Skeletal muscle tissue (tissue), 4 donors: ENCODE measurements around the gene WDR3. TPM values are rescaled to one million over a fixed set of nuclear protein-coding genes. Genes with fewer than 3 reads are reported as not detected.

Experiments
- H3K27ac ChIP-seq: one replicate; pipeline ENCODE4 v1.7.0; 2013; ENCODE audit warnings: mild to moderate bottlenecking, low read depth, low read length, inconsistent platforms
- H3K27me3 ChIP-seq, 3 donors: one replicate each; pipeline ENCODE4 v1.7.0; 2013; ENCODE audit warnings: low read length in 3 of 3; ENCODE audit not compliant: control insufficient read depth in 3 of 3, insufficient read depth in 3 of 3
- H3K36me3 ChIP-seq, 3 donors: one replicate each; pipeline ENCODE4 v1.7.0; 2013; ENCODE audit warnings: low read length in 3 of 3; ENCODE audit not compliant: control insufficient read depth in 3 of 3, insufficient read depth in 3 of 3
- H3K4me1 ChIP-seq, 3 donors: one replicate each; pipeline ENCODE4 v1.7.0; 2013; ENCODE audit warnings: low read length in 3 of 3, mild to moderate bottlenecking in 3 of 3; ENCODE audit not compliant: control insufficient read depth in 3 of 3, insufficient read depth in 3 of 3
- H3K4me3 ChIP-seq, 3 donors: one replicate each; pipeline ENCODE4 v1.7.0; 2013; ENCODE audit warnings: low read length in 3 of 3
- H3K9ac ChIP-seq, 3 donors: one replicate each; pipeline ENCODE4 v1.7.0; 2013; ENCODE audit warnings: low read length in 3 of 3, mild to moderate bottlenecking in 3 of 3, moderate library complexity in 2 of 3, low read depth in 1 of 3
- H3K9me3 ChIP-seq, 3 donors: one replicate each; pipeline ENCODE4 v1.7.0; 2013; ENCODE audit warnings: low read length in 3 of 3; ENCODE audit not compliant: control insufficient read depth in 3 of 3
- total RNA-seq: library from RNA; depleted of rRNA; stranded (reverse); fragments of >200 nt; gene quantifications from one replicate; pipeline ENCODE4 v1.2.3, GENCODE V29; 2014
- donor health status: Osteomylitis.

Gene WDR3
- total RNA-seq, 1 donor from 2014 or later, result 14.1 TPM

DNA sequence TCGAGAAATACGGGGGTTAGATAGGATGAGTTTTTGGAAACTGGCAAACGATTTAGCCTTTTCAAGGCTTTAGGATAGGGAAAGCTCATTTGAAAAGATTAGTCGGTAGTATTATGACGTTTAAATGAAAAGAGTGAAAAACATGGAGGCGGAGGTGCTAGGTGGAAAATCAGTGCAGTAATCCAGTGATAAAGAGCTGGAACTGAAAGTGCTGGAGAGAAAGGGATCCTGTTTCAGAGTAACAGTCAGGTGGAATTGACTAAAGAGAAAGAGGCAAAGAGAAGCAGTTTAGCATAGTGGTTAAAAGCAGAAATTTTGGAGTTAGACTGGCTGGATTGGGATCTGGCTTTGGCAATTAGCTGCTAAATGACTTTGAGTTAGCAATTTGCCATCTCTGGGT lies 945 bp downstream of the WDR3 start:
- Histone ChIP-seq H3K9ac (peak overlapping the region; percentile 83 to 91 (median 89)), H3K36me3 (peaks cover 0 to 8% (median 3%) of the 10 kb centered on the region in 3 donors), H3K27ac (no peak overlapping the region), H3K4me1 (peaks cover 17 to 37% (median 22%) of the 10 kb centered on the region in 3 donors), H3K4me3 (peak overlapping the region; percentile 98 to 99 (median 98)), H3K9me3 (no peaks in the 10 kb centered on the region), H3K27me3 (no peaks in the 10 kb centered on the region)

DNA sequence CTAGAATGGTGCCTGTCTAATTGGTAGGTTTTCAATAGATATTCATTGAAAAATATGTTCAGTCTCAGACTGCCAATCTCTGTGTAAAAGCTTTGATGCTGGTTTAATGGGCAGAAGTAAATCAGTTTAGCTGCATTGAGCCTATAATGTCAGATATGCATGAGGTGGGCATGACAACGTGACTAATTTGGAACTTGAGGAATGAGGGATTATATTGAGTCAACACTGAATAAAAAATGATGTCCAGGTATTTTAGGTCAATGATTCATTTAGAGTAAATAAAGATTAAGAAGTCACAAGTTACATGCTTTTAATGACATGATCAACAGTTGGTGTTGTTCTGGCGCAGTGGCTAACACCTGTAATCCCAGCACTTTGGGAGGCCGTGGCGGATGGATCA lies 3.0 kb downstream of the WDR3 start:
- Histone ChIP-seq H3K27ac (no peak overlapping the region), H3K4me3 (no peak overlapping the region), H3K9ac (no peak overlapping the region), H3K27me3 (no peaks in the 10 kb centered on the region), H3K9me3 (no peaks in the 10 kb centered on the region), H3K36me3 (peaks cover 0 to 21% (median 3%) of the 10 kb centered on the region in 3 donors), H3K4me1 (peaks cover 17 to 37% (median 19%) of the 10 kb centered on the region in 3 donors)

DNA sequence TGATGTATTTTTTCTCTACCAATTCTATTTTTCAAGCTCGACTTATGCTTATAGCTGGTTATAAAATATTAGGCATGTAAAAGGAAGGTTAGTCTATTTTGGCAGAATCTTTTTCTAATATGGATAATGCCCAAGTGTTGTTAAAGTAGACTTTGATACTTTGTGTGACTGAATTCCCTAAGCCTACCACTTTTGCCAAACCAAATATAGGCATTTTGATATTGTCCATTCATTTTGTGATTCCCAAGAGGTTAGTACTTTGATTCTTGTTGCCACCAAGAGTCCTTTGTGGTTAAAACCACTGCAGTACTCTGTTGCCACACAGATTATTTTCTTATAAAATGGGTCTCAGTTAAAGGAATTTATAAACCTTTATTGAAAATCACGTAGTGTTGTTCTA lies 4.2 kb downstream of the WDR3 start:
- no peak overlapping the region for H3K9ac ChIP-seq
- peaks cover 6 to 31% (median 7%) of the 10 kb centered on the region in 3 donors for H3K36me3 ChIP-seq
- peaks cover 11 to 28% (median 11%) of the 10 kb centered on the region in 3 donors for H3K4me1 ChIP-seq
- H3K9me3 ChIP-seq, result no peaks in the 10 kb centered on the region
- no peak overlapping the region for H3K4me3 ChIP-seq
- H3K27me3 ChIP-seq, result no peaks in the 10 kb centered on the region
- no peak overlapping the region for H3K27ac ChIP-seq

DNA sequence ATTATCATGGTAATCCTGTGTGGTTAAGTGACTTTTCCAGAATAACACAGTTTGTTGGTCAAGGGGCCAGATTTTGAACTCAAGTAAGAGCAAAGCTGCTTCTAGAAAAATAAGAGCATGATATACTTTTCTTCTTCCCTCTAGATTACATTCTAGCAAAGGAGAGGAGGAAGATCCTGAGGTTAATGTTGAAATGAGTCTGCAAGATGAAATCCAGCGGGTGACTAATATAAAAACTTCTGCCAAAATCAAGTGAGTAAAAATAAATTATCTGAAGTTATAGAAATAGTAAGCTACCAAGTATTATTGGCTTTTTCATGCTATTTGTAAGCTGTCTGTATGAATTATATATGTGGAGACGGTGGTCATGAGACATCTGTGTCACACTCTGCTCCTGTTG lies 12.8 kb downstream of the WDR3 start:
- H3K27ac ChIP-seq, result no peak overlapping the region

DNA sequence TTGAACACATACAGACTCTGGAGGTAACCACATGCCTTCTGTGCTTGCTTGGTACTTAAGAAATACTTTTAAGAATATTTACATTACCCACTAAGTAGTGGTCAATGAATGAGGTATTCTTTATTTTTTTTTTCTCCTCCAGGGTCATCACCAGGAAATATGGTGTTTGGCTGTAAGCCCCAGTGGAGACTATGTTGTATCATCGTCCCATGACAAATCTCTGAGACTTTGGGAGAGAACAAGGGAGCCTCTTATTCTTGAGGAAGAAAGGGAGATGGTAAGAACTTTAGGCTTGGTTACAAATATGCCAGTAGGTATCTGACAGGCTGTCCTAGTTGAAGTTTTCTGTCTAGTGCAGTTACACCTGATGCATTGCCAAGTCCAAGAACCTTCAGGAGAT lies 22.8 kb downstream of the WDR3 start:
- no peak overlapping the region for H3K9ac ChIP-seq
- H3K9me3 ChIP-seq, result no peaks in the 10 kb centered on the region
- no peaks in the 10 kb centered on the region for H3K4me1 ChIP-seq
- peaks cover 28 to 77% (median 69%) of the 10 kb centered on the region in 3 donors for H3K36me3 ChIP-seq
- H3K27ac ChIP-seq, result no peak overlapping the region
- H3K27me3 ChIP-seq, result no peaks in the 10 kb centered on the region
- no peak overlapping the region for H3K4me3 ChIP-seq

More for the DNA sequence above, 12.8 kb downstream of the WDR3 start:
- Histone ChIP-seq H3K9me3 (no peaks in the 10 kb centered on the region), H3K4me3 (no peak overlapping the region), H3K9ac (no peak overlapping the region), H3K36me3 (peaks cover 40 to 82% (median 73%) of the 10 kb centered on the region in 3 donors), H3K27me3 (no peaks in the 10 kb centered on the region), H3K4me1 (no peaks in the 10 kb centered on the region)

DNA sequence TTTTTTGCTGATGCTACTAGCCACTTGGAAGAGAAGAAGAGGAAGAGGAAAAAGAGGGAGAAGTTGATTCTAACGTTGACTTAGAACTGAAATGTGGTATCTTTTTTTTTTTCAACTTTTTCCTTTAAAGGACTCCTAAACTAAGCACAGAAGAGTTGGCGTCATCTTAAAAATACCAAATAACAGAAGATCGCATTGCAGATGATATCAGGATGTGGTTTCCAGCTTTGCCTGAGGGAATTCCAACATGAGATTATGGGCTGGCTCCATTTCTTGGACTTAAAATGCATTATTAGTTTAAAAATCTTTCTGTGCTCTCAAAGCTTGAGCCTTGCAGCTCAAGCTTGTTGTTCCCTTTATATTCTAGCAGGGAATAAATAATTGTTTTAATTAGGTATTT lies 29.8 kb downstream of the WDR3 start:
- Histone ChIP-seq H3K4me3 (no peak overlapping the region), H3K4me1 (no peaks in the 10 kb centered on the region), H3K27me3 (no peaks in the 10 kb centered on the region), H3K9ac (no peak overlapping the region), H3K27ac (no peak overlapping the region), H3K36me3 (peaks cover 13 to 41% (median 36%) of the 10 kb centered on the region in 3 donors), H3K9me3 (no peaks in the 10 kb centered on the region)

DNA sequence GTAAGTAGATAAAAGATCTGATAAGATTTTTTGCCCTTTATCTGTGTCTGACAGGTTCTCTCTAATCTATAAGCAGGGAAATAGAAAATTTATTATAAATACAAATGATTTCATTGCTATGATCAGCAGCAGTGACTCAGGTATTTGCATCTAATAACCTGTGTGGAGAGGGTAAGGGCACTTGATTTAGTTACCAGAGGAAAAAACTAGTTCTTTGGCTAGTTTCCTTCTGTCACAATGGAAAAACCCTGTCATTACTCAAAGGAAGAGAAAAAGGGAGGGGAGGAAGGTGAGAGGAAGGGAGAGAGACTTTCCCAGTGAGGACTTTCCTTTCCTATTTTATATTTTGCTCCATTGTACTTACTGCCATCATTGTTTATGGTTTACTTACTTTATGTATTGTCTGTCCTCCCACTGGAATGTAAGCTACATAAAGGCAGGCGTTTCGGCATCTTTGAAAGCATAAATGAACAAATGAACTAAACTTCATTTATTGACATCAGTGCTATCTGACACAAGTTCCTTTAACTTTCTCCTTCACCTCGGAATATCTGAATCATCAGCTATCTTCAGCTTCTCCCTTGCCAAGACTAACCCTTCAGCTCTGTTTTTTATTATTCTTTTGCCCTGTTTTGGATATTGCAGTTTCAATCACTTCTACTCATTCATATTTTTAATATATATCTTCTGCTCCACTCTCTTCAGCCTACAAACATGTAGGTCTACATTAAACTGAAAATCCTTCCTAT lies 34.9 kb downstream of the WDR3 start:
- H3K9ac ChIP-seq, result no peak overlapping the region
- H3K4me3 ChIP-seq, result no peak overlapping the region
- H3K9me3 ChIP-seq, result no peaks in the 10 kb centered on the region
- peaks cover 4 to 11% (median 10%) of the 10 kb centered on the region in 3 donors for H3K36me3 ChIP-seq
- H3K27ac ChIP-seq, result no peak overlapping the region
- peaks cover 0 to 6% (median 0%) of the 10 kb centered on the region in 3 donors for H3K4me1 ChIP-seq
- H3K27me3 ChIP-seq, result no peaks in the 10 kb centered on the region

DNA sequence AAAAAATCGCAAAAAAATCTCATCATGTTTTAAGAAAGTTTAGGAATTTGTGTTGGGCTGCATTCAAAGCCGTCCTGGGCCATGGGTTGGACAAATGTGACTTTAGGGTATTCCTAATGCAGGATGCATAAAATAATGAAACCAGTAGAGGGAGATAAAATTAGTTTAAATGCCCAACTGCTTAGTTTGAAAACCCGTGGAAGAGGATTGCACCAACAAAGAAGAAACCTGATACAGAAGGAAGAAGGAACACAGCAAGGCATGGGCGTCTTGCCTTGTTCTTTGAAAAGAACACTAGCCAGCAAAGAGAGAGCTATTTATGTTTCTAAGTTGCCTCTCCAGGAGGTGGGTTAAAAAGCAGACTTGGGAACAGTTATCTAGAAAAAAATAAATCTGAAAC lies 37.9 kb downstream of the WDR3 start:
- H3K27me3 ChIP-seq, result no peaks in the 10 kb centered on the region

DNA sequence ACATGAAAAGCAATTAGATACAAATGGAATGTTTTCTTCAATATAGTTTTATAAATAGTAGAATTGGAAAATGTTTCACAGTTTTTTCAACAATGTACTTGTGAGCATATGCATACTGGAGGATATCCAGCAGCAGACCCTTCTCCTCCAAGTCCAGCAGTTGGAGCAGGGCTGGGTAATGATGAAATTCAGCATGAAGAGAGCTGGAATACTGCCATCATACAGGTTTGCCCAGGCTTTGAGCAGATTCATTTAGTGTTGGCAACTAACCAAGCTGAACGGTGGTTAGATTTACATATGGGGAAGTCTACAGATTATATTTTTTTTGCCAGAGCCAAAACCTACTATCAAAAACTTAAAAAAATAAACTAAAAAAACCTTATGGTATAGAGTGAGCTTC lies 38.3 kb downstream of the WDR3 start:
- Histone ChIP-seq H3K27me3 (no peaks in the 10 kb centered on the region), H3K9me3 (no peaks in the 10 kb centered on the region), H3K27ac (no peak overlapping the region), H3K9ac (no peak overlapping the region), H3K4me3 (no peak overlapping the region), H3K36me3 (peaks cover 0 to 1% (median 0%) of the 10 kb centered on the region in 3 donors), H3K4me1 (peaks cover 0 to 6% (median 0%) of the 10 kb centered on the region in 3 donors)

More for the DNA sequence above, 37.9 kb downstream of the WDR3 start:
- H3K4me1 ChIP-seq, result peaks cover 0 to 6% (median 0%) of the 10 kb centered on the region in 3 donors
- H3K9me3 ChIP-seq, result no peaks in the 10 kb centered on the region
- H3K4me3 ChIP-seq, result no peak overlapping the region
- H3K27ac ChIP-seq, result no peak overlapping the region
- no peak overlapping the region for H3K9ac ChIP-seq
- peaks cover 0 to 5% (median 0%) of the 10 kb centered on the region in 3 donors for H3K36me3 ChIP-seq

DNA sequence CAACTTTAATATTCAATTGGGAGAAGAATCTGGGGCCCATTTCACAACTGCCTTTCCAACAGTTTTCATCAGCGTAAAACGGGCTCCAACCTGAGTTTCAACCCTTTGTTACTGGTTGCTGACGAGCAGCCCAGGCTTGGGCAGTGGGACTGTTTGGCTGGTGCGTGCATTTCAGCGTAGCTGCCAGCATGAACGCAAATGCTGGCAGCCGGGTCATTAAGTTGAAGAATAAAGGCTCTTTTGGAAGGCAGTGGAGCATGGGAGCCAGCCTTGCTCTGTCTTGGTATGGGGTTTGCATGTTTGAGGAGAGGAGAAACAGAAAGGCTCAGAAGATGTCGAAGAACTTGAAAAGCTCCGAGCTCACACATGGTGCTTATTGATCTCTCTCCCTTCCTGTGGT lies 40.7 kb downstream of the WDR3 start:
- H3K36me3 ChIP-seq, result no peaks in the 10 kb centered on the region
- H3K4me1 ChIP-seq, result peaks cover 0 to 6% (median 0%) of the 10 kb centered on the region in 3 donors
- no peak overlapping the region for H3K9ac ChIP-seq
- no peak overlapping the region for H3K27ac ChIP-seq
- H3K4me3 ChIP-seq, result no peak overlapping the region
- no peaks in the 10 kb centered on the region for H3K9me3 ChIP-seq
- H3K27me3 ChIP-seq, result peaks cover 0 to 3% (median 0%) of the 10 kb centered on the region in 3 donors
